HepG2 (cell line): ENCODE measurements around the gene PEX11G. TPM values are rescaled to one million over a fixed set of nuclear protein-coding genes. Genes with fewer than 3 reads are reported as not detected.

Source experiments
- AGO2 ChIP-seq: fragments of 200-400 bp; formaldehyde crosslinking; optimal IDR thresholded peaks from 2 replicates; pipeline ENCODE3; 2017; ENCODE audit warnings: mild to moderate bottlenecking, low read depth, low read length, moderate library complexity
- ELF3 ChIP-seq: IDR thresholded peaks from 2 replicates; pipeline ENCODE4 v1.6.1; 2016; ENCODE audit warnings: missing genetic modification reagents, missing compliant biosample characterization
- ERF ChIP-seq: IDR thresholded peaks from 2 replicates; pipeline ENCODE4 v1.6.1; 2018; ENCODE audit warnings: missing biosample characterization, missing genetic modification reagents
- HOXA5 ChIP-seq: sonication (generic); formaldehyde crosslinking; IDR thresholded peaks from 2 replicates; pipeline ENCODE4 v1.4.0; 2020; ENCODE audit warnings: missing genetic modification reagents
- KDM5B ChIP-seq: sonication (generic); formaldehyde crosslinking; IDR thresholded peaks from 2 replicates; pipeline ENCODE4 v1.4.0; 2020; ENCODE audit warnings: missing genetic modification reagents, mild to moderate bottlenecking, borderline replicate concordance
- KLF11 ChIP-seq: IDR thresholded peaks from 2 replicates; pipeline ENCODE4 v1.6.1; 2016; ENCODE audit warnings: missing compliant biosample characterization
- MIXL1 ChIP-seq: IDR thresholded peaks from 2 replicates; pipeline ENCODE4 v1.6.1; 2016
- RAD51 ChIP-seq: fragments of 450-650 bp; IDR thresholded peaks from 2 replicates; pipeline ENCODE4 v1.6.1; 2016; ENCODE audit warnings: borderline replicate concordance
- SALL1 ChIP-seq: sonication (generic); formaldehyde crosslinking; IDR thresholded peaks from 2 replicates; pipeline ENCODE4 v1.8.0; 2022; ENCODE audit warnings: mild to moderate bottlenecking, missing genetic modification reagents
- SATB2 ChIP-seq: sonication (generic); formaldehyde crosslinking; IDR thresholded peaks from 2 replicates; pipeline ENCODE4 v1.5.0; 2020; ENCODE audit warnings: missing genetic modification reagents
- STAT5B ChIP-seq: sonication (generic); formaldehyde crosslinking; IDR thresholded peaks from 2 replicates; pipeline ENCODE4 v1.4.0; 2020; ENCODE audit warnings: missing genetic modification reagents
- ZBTB33 ChIP-seq: sonication (generic); formaldehyde crosslinking; IDR thresholded peaks from 2 replicates; pipeline ENCODE4 v1.4.0; 2020; ENCODE audit warnings: missing genetic modification reagents
- ZBTB46 ChIP-seq: sonication (generic); formaldehyde crosslinking; IDR thresholded peaks from 2 replicates; pipeline ENCODE4 v1.4.0; 2020; ENCODE audit warnings: mild to moderate bottlenecking, missing genetic modification reagents, borderline replicate concordance
- ZFP90 ChIP-seq: sonication (generic); formaldehyde crosslinking; IDR thresholded peaks from 2 replicates; pipeline ENCODE4 v1.8.0; 2022; ENCODE audit warnings: missing genetic modification reagents, mild to moderate bottlenecking, inconsistent platforms, borderline replicate concordance
- ZNF138 ChIP-seq: sonication (generic); formaldehyde crosslinking; IDR thresholded peaks from 2 replicates; pipeline ENCODE4 v1.5.0; 2020; ENCODE audit warnings: mild to moderate bottlenecking, low read depth, missing genetic modification reagents
- ZNF407 ChIP-seq: sonication (generic); formaldehyde crosslinking; IDR thresholded peaks from one replicate; pipeline ENCODE4 v1.5.1; 2020; ENCODE audit warnings: mild to moderate bottlenecking, missing genetic modification reagents; ENCODE audit errors: not compliant biosample characterization
- ZNF414 ChIP-seq: sonication (generic); formaldehyde crosslinking; IDR thresholded peaks from 2 replicates; pipeline ENCODE4 v1.5.0; 2020; ENCODE audit warnings: missing genetic modification reagents
- ZNF501 ChIP-seq: sonication (generic); formaldehyde crosslinking; IDR thresholded peaks from 2 replicates; pipeline ENCODE4 v1.5.1; 2020; ENCODE audit warnings: mild to moderate bottlenecking, moderate library complexity, missing genetic modification reagents
- ZNF749 ChIP-seq: sonication (generic); formaldehyde crosslinking; IDR thresholded peaks from 2 replicates; pipeline ENCODE4 v1.8.0; 2022; ENCODE audit warnings: mild to moderate bottlenecking, missing genetic modification reagents, moderate library complexity, borderline replicate concordance
- polyA plus RNA-seq, 8 experiments: library from polyadenylated mRNA; depleted of rRNA in 3 of 8; stranded (reverse) in 7 of 8; unstranded in 1 of 8; fragments of >200 nt; fragmentation: Illumina TruSeq in 4 of 8; extraction: Trizol in 4 of 8; gene quantifications; 2 replicates each; pipeline versions ENCODE4 v1.2.1 to v1.2.3, GENCODE V29; 2011 to 2016; ENCODE audit warnings: low read depth in 4 of 8, missing spikeins in 1 of 8, mixed read lengths in 1 of 8; ENCODE audit not compliant: insufficient read depth in 1 of 8
- total RNA-seq, 5 experiments: library from RNA; depleted of rRNA; stranded (reverse); fragments of >200 nt; fragmentation: Illumina TruSeq; extraction: Trizol; gene quantifications; 2 replicates each; pipeline ENCODE4 v1.2.3, GENCODE V29; 2016; ENCODE audit warnings: low read depth in 1 of 5

The PEX11G gene
- total and polyA plus RNA-seq, 2 of the 13 experiments (the other 11 are each of a cell fraction or from before 2014, with no cell fraction given), result not detected

GRCh38 chr19:7509625-7510024, 20.8 kb upstream of the PEX11G start (continued):
- TF ChIP-seq ZFP90 (CRISPR knock-in tag) (no peak), STAT5B (peak; percentile 81; the same call in 1 of the 2 replicates), KDM5B (CRISPR knock-in tag) (no peak), SALL1 (CRISPR knock-in tag) (peak; percentile 61), ZNF414 (CRISPR knock-in tag) (no peak), ZBTB46 (no peak), HOXA5 (peak; percentile 34; the same call in 1 of the 2 replicates), ZNF501 (CRISPR knock-in tag) (no peak), ZNF407 (no peak), ZNF749 (no peak), SATB2 (no peak), KLF11 (CRISPR knock-in tag) (peak; percentile 77; the same call in 1 of the 2 replicates), ELF3 (CRISPR knock-in tag) (0 out of 2 replicates have a peak, but pooled peaks have one; percentile 25), RAD51 (no peak), MIXL1 (CRISPR knock-in tag) (peak; percentile 45; the same call in 1 of the 2 replicates), ZBTB33 (CRISPR knock-in tag) (no peak), AGO2 (no peak), ERF (CRISPR knock-in tag) (0 out of 2 replicates have a peak, but pooled peaks have one; percentile 45), ZNF138 (CRISPR knock-in tag) (no peak)
